ENCODE data around the gene EIF3C. TPM values are rescaled to one million over a fixed set of nuclear protein-coding genes. Genes with fewer than 3 reads are reported as not detected.
"Not testable (repeated sequence)": the region's sequence is repeated elsewhere in the genome, so short reads cannot be mapped to it uniquely, and the experiment has no call there.

The EIF3C gene
- polyA plus RNA-seq (2011; rRNA removed) (195 and 326 TPM in 2 replicates), polyA plus RNA-seq (2017; fragmentation: RNase III; extraction: RNeasy Plus Mini Kit Qiagen cat#74134 plus additional on column Dnase treatment) (164 to 225 TPM (median 191 TPM) in 3 replicates), polyA minus RNA-seq (2011; rRNA and poly(A)+ RNA removed) (177 and 349 TPM in 2 replicates)
- 360 and 435 TPM in 2 replicates for polyA plus RNA-seq (2012; cell fraction: cytosol; rRNA removed)
- polyA plus RNA-seq (2012; cell fraction: nucleus; rRNA removed), result 802 and 918 TPM in 2 replicates

GRCh38 chr16:28711220-28712083, at the start of gene EIF3C:
EIF3C (plus strand) TSS chr16:28711464; CDS start chr16:28711687, 223 bp downstream.
- peak; percentile 59 for FAIRE-seq
- H3K27ac ChIP-seq; POLR2A ChIA-PET; CTCF ChIA-PET; H3K4me1 ChIP-seq; H3K9me3 ChIP-seq; DNase-seq (ENCODE audit: low read depth in 1 of 2, low spot score in 1 of 2): not testable (repeated sequence)
- peak within 1 kb of the TSS; percentile 38; the same call in 2 of the 3 replicates for H3K4me3 ChIP-seq
- ATAC-seq, result peak; percentile 100
- WGBS (ENCODE audit: missing lambda C conversion rate), result no CpG with 5 or more reads among the region's 66 CpGs
- H3K4me2 ChIP-seq, result peak within 1 kb of the TSS; percentile 45; the same call in 1 of the 3 replicates

- POLR2A ChIA-PET; H3K27ac ChIP-seq; H3K9me3 ChIP-seq; ATAC-seq; CTCF ChIA-PET; H3K4me1 ChIP-seq; DNase-seq (ENCODE audit: low read depth in 1 of 2, low spot score in 1 of 2); FAIRE-seq; H3K4me2 ChIP-seq; H3K4me3 ChIP-seq: not testable (repeated sequence)
- WGBS (ENCODE audit: missing lambda C conversion rate), result 93% methylated on average over 10 of the region's 25 CpGs
Observed at GRCh38 chr16:28666264-28666663, 45.0 kb upstream of the EIF3C start.

GRCh38 chr16:28667480-28667879, 43.8 kb upstream of the EIF3C start:
- peak; percentile 62 to 64; a peak in 5 of 6 replicates for ATAC-seq
- H3K4me2 ChIP-seq; H3K4me3 ChIP-seq; DNase-seq (ENCODE audit: low read depth in 1 of 2, low spot score in 1 of 2); H3K9me3 ChIP-seq; CTCF ChIA-PET; POLR2A ChIA-PET; H3K4me1 ChIP-seq; FAIRE-seq; H3K27ac ChIP-seq: not testable (repeated sequence)
- no CpG with 5 or more reads among the region's 7 CpGs for WGBS (ENCODE audit: missing lambda C conversion rate)

- H3K4me1 ChIP-seq; FAIRE-seq; H3K9me3 ChIP-seq; H3K4me2 ChIP-seq; POLR2A ChIA-PET; CTCF ChIA-PET; H3K4me3 ChIP-seq; DNase-seq (ENCODE audit: low read depth in 1 of 2, low spot score in 1 of 2); H3K27ac ChIP-seq: not testable (repeated sequence)
- WGBS (ENCODE audit: missing lambda C conversion rate), result no CpG with 5 or more reads among the region's 4 CpGs
- peak; percentile 54 to 68; a peak in 5 of 6 replicates for ATAC-seq
Observed at GRCh38 chr16:28668199-28668598, 43.1 kb upstream of the EIF3C start.

DNA sequence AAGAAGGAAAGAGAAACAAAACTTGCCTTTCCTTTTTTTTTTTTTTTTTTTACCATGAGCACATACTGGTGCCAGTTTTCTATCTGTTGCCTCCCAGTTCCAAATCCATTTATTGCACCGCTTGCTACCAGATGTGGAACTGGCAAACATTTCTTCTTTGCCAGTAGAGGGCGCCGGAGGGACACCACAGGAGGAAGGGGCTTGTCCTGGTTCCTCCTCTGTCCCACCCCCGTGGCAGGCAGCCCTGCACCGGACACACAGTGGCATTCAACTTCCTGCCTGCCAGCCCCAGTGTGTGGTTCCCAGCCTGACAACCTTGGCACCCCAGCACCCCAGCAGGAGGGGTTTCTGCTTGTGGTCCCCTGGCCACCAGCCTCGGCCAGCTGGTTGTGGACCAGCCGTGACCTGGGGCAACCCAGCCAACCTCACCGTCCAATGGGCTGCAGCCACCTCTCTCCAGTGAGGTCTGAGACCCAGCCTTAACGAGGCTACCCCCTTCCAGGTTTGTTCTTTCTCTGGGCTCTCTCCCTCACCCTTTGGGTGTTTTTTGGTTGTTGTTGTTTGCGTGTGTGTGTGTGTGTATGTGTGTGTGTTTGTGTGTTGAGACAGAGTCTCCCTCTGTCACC, 22.8 kb upstream of the EIF3C start:
- peak; percentile 95 to 96 for ATAC-seq
- H3K4me1 ChIP-seq; FAIRE-seq; DNase-seq (ENCODE audit: low read depth in 1 of 2, low spot score in 1 of 2); H3K9me3 ChIP-seq; POLR2A ChIA-PET; CTCF ChIA-PET: not testable (repeated sequence)
- peak overlapping the region; percentile 48 to 61; a peak in 1 of 6 replicates for H3K27ac ChIP-seq
- WGBS (ENCODE audit: missing lambda C conversion rate), result 40% methylated on average over 1 of the region's 10 CpGs
- H3K4me3 ChIP-seq, result 0 out of 3 replicates have a peak overlapping the region, but pooled peaks have one; percentile 33
- H3K4me2 ChIP-seq, result peak overlapping the region; percentile 59; the same call in 2 of the 3 replicates

DNA sequence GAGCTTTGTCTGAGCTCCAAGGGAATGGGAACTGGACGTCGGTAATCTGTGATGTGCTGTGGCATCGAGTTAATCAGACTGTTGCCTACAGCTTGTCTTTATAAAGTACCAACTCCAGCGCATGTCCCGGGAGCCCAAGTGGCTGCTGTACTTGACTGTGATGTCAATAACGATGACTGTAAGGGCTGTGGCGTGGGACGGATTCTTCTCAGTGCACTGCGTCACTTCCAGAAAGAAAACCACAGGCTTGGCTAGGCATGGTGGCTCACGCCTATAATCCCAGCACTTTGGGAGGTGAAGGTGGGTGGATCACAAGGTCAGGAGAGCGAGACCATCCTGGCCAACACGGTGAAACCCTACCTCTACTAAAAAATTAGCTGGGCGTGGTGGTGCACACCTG, 21.8 kb upstream of the EIF3C start:
- POLR2A ChIA-PET, ATAC-seq, FAIRE-seq: not testable (repeated sequence)

GRCh38 chr16:28691722-28692121, 19.5 kb upstream of the EIF3C start:
- 91% methylated on average over 3 of the region's 4 CpGs for WGBS (ENCODE audit: missing lambda C conversion rate)
- POLR2A ChIA-PET; FAIRE-seq; H3K27ac ChIP-seq; H3K4me2 ChIP-seq; H3K4me3 ChIP-seq; ATAC-seq; H3K9me3 ChIP-seq; H3K4me1 ChIP-seq; CTCF ChIA-PET; DNase-seq (ENCODE audit: low read depth in 1 of 2, low spot score in 1 of 2): not testable (repeated sequence)

More for the DNA sequence above, 21.8 kb upstream of the EIF3C start:
- H3K4me3 ChIP-seq; H3K4me1 ChIP-seq; H3K9me3 ChIP-seq; H3K27ac ChIP-seq; DNase-seq (ENCODE audit: low read depth in 1 of 2, low spot score in 1 of 2); CTCF ChIA-PET; H3K4me2 ChIP-seq: not testable (repeated sequence)
- 85% methylated on average over 3 of the region's 13 CpGs for WGBS (ENCODE audit: missing lambda C conversion rate)

DNA sequence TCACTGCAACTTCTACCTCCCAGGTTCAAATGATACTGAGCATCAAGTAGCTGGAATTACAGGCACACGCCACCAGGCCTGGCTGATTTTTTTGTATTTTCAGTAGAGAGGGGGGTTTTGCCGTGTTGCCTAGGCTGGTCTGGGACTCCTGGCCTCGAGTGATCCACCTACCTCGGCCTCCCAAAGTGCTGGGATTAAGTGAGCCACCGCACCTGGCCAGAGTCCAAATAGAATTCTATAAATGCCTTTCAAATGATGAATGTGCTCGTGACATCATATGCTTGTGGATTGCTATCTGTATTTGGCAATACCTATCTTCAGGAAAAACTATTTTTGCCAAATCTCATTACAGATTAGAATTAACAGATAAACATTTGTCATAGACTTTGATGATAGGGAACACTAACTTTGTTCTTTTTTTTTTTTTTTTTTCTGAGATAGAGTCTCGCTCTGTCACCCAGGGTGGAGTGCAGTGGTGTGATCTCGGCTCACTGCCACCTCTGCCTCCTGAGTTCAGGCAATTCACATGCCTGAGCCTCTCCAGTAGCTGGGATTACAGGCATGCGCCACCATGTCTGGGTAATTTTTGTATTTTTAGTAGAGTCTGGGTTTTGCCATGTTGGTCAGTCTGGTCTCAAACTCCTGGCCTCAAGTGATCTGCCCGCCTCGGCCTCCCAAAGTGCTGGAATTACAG, 17.9 kb upstream of the EIF3C start:
- DNase-seq (ENCODE audit: low read depth in 1 of 2, low spot score in 1 of 2); H3K9me3 ChIP-seq; H3K4me3 ChIP-seq; POLR2A ChIA-PET; H3K4me2 ChIP-seq; H3K4me1 ChIP-seq; FAIRE-seq; CTCF ChIA-PET; H3K27ac ChIP-seq: not testable (repeated sequence)
- ATAC-seq, result peak; percentile 77 to 80
- WGBS (ENCODE audit: missing lambda C conversion rate), result 11% methylated on average over 2 of the region's 11 CpGs

GRCh38 chr16:28699792-28700191, 11.5 kb upstream of the EIF3C start:
- FAIRE-seq; H3K4me3 ChIP-seq; DNase-seq (ENCODE audit: low read depth in 1 of 2, low spot score in 1 of 2); H3K27ac ChIP-seq; CTCF ChIA-PET; POLR2A ChIA-PET; H3K4me2 ChIP-seq; H3K4me1 ChIP-seq; H3K9me3 ChIP-seq: not testable (repeated sequence)
- WGBS (ENCODE audit: missing lambda C conversion rate), result 90% methylated on average over 2 of the region's 9 CpGs
- peak in 1 of 2 experiments; percentile 30; a peak in 3 of 6 replicates for ATAC-seq

DNA sequence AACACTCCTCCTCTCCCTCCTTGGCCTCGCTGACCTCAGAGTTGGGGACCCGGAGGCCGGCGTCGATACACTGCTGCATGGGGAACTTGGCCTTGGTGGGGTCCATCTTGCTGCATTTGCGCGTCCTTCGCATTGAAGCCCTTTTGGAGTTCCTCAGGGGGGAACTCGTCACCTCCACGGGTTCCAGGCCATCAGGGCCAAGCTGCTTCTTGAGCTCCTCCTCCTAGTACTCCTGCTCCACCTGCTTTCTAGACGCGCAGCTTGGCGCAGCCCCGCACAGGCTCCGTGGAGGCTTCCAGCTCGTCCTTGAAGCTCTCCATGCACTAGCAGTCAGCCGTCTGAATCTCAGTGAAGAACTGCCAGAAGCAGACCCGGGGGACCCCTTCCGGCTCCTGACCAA, 10.9 kb upstream of the EIF3C start:
- ATAC-seq; H3K4me2 ChIP-seq; CTCF ChIA-PET; H3K9me3 ChIP-seq; POLR2A ChIA-PET; DNase-seq (ENCODE audit: low read depth in 1 of 2, low spot score in 1 of 2); H3K27ac ChIP-seq; H3K4me1 ChIP-seq; FAIRE-seq; H3K4me3 ChIP-seq: not testable (repeated sequence)
- 91% methylated on average over 16 of the region's 19 CpGs for WGBS (ENCODE audit: missing lambda C conversion rate)

- H3K4me3 ChIP-seq; H3K4me1 ChIP-seq; FAIRE-seq; POLR2A ChIA-PET; DNase-seq (ENCODE audit: low read depth in 1 of 2, low spot score in 1 of 2); H3K4me2 ChIP-seq; H3K27ac ChIP-seq; CTCF ChIA-PET; H3K9me3 ChIP-seq: not testable (repeated sequence)
- WGBS (ENCODE audit: missing lambda C conversion rate), result no CpG with 5 or more reads among the region's 8 CpGs
- peak; percentile 39 to 40; a peak in 3 of 6 replicates for ATAC-seq
Observed at GRCh38 chr16:28701384-28701783, 9.9 kb upstream of the EIF3C start.

Measured in A549 (cell line).